ENCODE results near the gene DNM2.
"Not testable (repeated sequence)": the region's sequence is repeated elsewhere in the genome, so short reads cannot be mapped to it uniquely, and the experiment has no call there.

DNM2 gene

GRCh38 chr19:10744801-10745293 is 27.0 kb downstream of the DNM2 start:
- Histone ChIP-seq H3K4me3 (ENCODE audit: low read length) (no peak overlapping the region), H3K36me3 (replicated peaks; ENCODE audit: low read depth, low read length) (no peaks in the 10 kb centered on the region), H3K4me1 (ENCODE audit: low read length) (peaks cover 2% of the 10 kb centered on the region), H3K4me2 (ENCODE audit: low read length) (no peak overlapping the region), H3K9ac (ENCODE audit: low read length) (no peak overlapping the region), H3K79me2 (ENCODE audit: low read length) (peaks cover 82% of the 10 kb centered on the region), H4K20me1 (ENCODE audit: insufficient read depth, low read length) (peaks cover 50% of the 10 kb centered on the region), H3K27ac (ENCODE audit: low read length) (no peak overlapping the region), H3K27me3 (ENCODE audit: low read depth, low read length) (no peaks in the 10 kb centered on the region), H2AFZ (ENCODE audit: low read depth, low read length) (no peak overlapping the region), H3K9me3 (ENCODE audit: insufficient read depth, low read length) (no peaks in the 10 kb centered on the region; the same call in 1 of the 2 replicates)
- no peak for TF ChIP-seq EZH2phosphoT487 (IDR thresholded peaks at IDR 0.05; ENCODE audit: low read depth)
- TF ChIP-seq CTCF (IDR thresholded peaks at IDR 0.05; ENCODE audit: low read depth, low read length): no peak

DNA sequence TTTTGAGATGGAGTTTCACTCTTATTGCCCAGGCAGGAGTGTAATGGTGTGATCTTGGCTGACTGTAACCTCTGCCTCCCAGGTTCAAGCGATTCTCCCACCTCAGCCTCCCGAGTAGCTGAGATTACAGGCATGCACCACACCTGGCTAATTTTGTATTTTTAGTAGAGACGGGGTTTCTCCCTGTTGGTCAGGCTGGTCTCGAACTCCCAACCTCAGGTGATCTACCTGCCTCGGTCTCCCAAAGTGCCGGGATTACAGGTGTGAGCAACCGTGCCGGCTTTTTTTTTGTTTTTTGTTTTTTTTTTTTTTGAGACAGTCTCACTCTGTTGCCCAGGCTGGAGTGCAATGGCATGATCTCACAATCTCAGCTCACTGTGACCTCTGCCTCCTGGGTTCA is 28.6 kb downstream of the DNM2 start:
- H3K27me3 ChIP-seq (ENCODE audit: low read depth, low read length); H3K4me2 ChIP-seq (ENCODE audit: low read length); H3K36me3 ChIP-seq (replicated peaks; ENCODE audit: low read depth, low read length); H3K4me1 ChIP-seq (ENCODE audit: low read length); H3K4me3 ChIP-seq (ENCODE audit: low read length); H3K27ac ChIP-seq (ENCODE audit: low read length); H3K9me3 ChIP-seq (ENCODE audit: insufficient read depth, low read length); H2AFZ ChIP-seq (ENCODE audit: low read depth, low read length); H3K9ac ChIP-seq (ENCODE audit: low read length): not testable (repeated sequence)
- peaks cover 63% of the 10 kb centered on the region for H4K20me1 ChIP-seq (ENCODE audit: insufficient read depth, low read length)
- H3K79me2 ChIP-seq (ENCODE audit: low read length): peaks cover 69% of the 10 kb centered on the region

GRCh38 chr19:10747271-10747670 is 29.4 kb downstream of the DNM2 start:
- Histone ChIP-seq H3K4me1 (ENCODE audit: low read length) (no peaks in the 10 kb centered on the region), H3K9ac (ENCODE audit: low read length) (no peak overlapping the region)

DNA sequence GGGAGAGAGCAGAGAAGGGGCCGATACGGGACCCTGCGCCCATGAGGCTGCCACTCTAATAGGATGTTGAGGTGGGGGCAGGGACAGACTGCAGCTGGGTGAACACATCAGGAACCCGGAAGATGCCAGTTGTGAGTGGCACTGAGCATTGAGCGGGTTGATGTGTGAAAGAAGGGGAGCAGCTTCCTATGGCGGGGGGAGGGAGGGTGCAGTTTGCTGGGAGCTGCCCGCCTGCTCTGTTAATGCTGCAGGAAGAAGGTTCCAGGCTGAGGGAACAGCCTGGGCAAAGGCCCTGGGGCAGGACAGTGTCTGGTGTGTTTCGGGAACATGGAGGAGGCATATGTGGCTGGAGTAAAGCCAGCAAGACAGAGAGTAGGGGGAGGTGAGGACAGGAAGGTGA is 29.8 kb downstream of the DNM2 start:
- Histone ChIP-seq H4K20me1 (ENCODE audit: insufficient read depth, low read length) (peaks cover 72% of the 10 kb centered on the region), H3K27ac (ENCODE audit: low read length) (no peak overlapping the region)

More at GRCh38 chr19:10747271-10747670, 29.4 kb downstream of the DNM2 start:
- Histone ChIP-seq H3K79me2 (ENCODE audit: low read length) (peaks cover 68% of the 10 kb centered on the region), H3K27me3 (ENCODE audit: low read depth, low read length) (no peaks in the 10 kb centered on the region), H3K4me2 (ENCODE audit: low read length) (no peak overlapping the region), H3K36me3 (replicated peaks; ENCODE audit: low read depth, low read length) (no peaks in the 10 kb centered on the region), H3K27ac (ENCODE audit: low read length) (no peak overlapping the region), H2AFZ (ENCODE audit: low read depth, low read length) (no peak overlapping the region), H4K20me1 (ENCODE audit: insufficient read depth, low read length) (peaks cover 71% of the 10 kb centered on the region), H3K4me3 (ENCODE audit: low read length) (no peak overlapping the region), H3K9me3 (ENCODE audit: insufficient read depth, low read length) (no peaks in the 10 kb centered on the region)
- TF ChIP-seq CTCF (IDR thresholded peaks at IDR 0.05; ENCODE audit: low read depth, low read length) (no peak), EZH2phosphoT487 (IDR thresholded peaks at IDR 0.05; ENCODE audit: low read depth) (no peak)

More for the DNA sequence above, 29.8 kb downstream of the DNM2 start:
- H3K4me2 ChIP-seq (ENCODE audit: low read length): no peak overlapping the region
- H3K4me1 ChIP-seq (ENCODE audit: low read length): no peaks in the 10 kb centered on the region
- no peak overlapping the region for H3K4me3 ChIP-seq (ENCODE audit: low read length)
- no peak overlapping the region for H3K9ac ChIP-seq (ENCODE audit: low read length)
- no peaks in the 10 kb centered on the region for H3K27me3 ChIP-seq (ENCODE audit: low read depth, low read length)
- H3K9me3 ChIP-seq (ENCODE audit: insufficient read depth, low read length): no peaks in the 10 kb centered on the region
- no peak for TF ChIP-seq CTCF (IDR thresholded peaks at IDR 0.05; ENCODE audit: low read depth, low read length)
- no peak for TF ChIP-seq EZH2phosphoT487 (IDR thresholded peaks at IDR 0.05; ENCODE audit: low read depth)
- H2AFZ ChIP-seq (ENCODE audit: low read depth, low read length): no peak overlapping the region
- H3K79me2 ChIP-seq (ENCODE audit: low read length): peaks cover 68% of the 10 kb centered on the region
- no peaks in the 10 kb centered on the region for H3K36me3 ChIP-seq (replicated peaks; ENCODE audit: low read depth, low read length)

Data from OCI-LY3 (cell line).